Spleen (tissue), 7 donors: ENCODE results near the gene ZBTB7C.

Experiments
- CTCF ChIP-seq, 11 experiments: fragments of 200-600 bp in 7 of 11; fragments of 450-650 bp in 4 of 11; sonication (generic) in 4 of 11; IDR thresholded peaks in 8 of 11; conservative IDR thresholded peaks in 3 of 11; 1 replicate in 7 of 11; 2 replicates in 4 of 11; pipeline versions ENCODE4 v1.4.0 to v1.8.0; 2016 to 2021; ENCODE audit warnings: antibody characterized with exemption in 11 of 11, inconsistent platforms in 4 of 11, mild to moderate bottlenecking in 1 of 11
- POLR2A ChIP-seq, 3 donors: fragments of 450-650 bp; IDR thresholded peaks; one replicate each; pipeline ENCODE4 v1.5.1; 2017; ENCODE audit warnings: antibody characterized with exemption in 3 of 3, mild to moderate bottlenecking in 1 of 3
- POLR2AphosphoS5 ChIP-seq, 3 donors: sonication (generic); formaldehyde crosslinking; IDR thresholded peaks; one replicate each; pipeline ENCODE4 v1.5.1; 2017; ENCODE audit warnings: antibody characterized with exemption in 3 of 3
- donor health status: DM: no; HTN: no; CAD: no; lungs with moderate emphysema.
- donor health status: DM: no; HTN: no; CAD: no.
- donor health status: DM: no; HTN: no; CAD: no.

DNA sequence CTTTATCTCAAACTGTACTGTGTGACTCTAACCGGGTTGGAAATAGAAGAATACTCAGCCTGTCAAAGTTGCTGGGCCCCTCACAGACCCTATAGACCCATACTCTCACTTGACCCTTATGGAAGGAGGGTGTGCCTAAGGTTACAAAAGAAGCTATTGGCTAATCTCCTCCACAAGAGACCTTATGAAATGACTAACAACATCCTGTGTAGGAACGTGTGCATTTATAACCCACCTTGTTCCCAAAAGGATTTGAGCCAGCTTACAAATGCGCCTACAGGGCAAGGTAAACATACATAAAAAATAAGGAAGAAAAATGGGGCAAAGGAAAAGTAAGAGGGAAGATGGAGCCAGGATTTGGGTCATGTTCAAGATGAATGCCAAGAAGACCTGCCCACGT is 253.3 kb downstream of the ZBTB7C start:
- no peak for TF ChIP-seq POLR2A (IDR thresholded peaks at IDR 0.05)
- no peak for TF ChIP-seq CTCF (IDR thresholded peaks at IDR 0.05 in 8 of 11, conservative IDR thresholded peaks at IDR 0.05 in 3 of 11)
- TF ChIP-seq POLR2AphosphoS5 (IDR thresholded peaks at IDR 0.05) = no peak
